Left ventricle myocardium inferior (tissue), 1 donor: ENCODE measurements around the gene CDKL1. TPM values are rescaled to one million over a fixed set of nuclear protein-coding genes. Genes with fewer than 3 reads are reported as not detected.
"Not testable (repeated sequence)": the region's sequence is repeated elsewhere in the genome, so short reads cannot be mapped to it uniquely, and the experiment has no call there.

Experiments used
- DNase-seq: peaks from one replicate; pipeline ENCODE4 v3.0.0-alpha.2; 2020
- H3K27ac ChIP-seq: fragments of 200-600 bp; replicated peaks from 2 replicates; pipeline ENCODE4 v1.8.0; 2021
- H3K27me3 ChIP-seq: fragments of 200-600 bp; 2 replicates; pipeline ENCODE4 v1.8.0; 2021; ENCODE audit warnings: low read depth
- H3K36me3 ChIP-seq: fragments of 200-600 bp; 2 replicates; pipeline ENCODE4 v1.8.0; 2021
- H3K4me1 ChIP-seq: fragments of 200-600 bp; 2 replicates; pipeline ENCODE4 v1.8.0; 2021
- H3K4me3 ChIP-seq: fragments of 200-600 bp; 2 replicates; pipeline ENCODE4 v1.8.0; 2021; ENCODE audit warnings: mild to moderate bottlenecking, moderate library complexity
- H3K9me3 ChIP-seq: fragments of 200-600 bp; replicated peaks from 2 replicates; pipeline ENCODE4 v1.8.0; 2021
- intact Hi-C: fragments of 100-400 bp; cut with micrococcal nuclease; formaldehyde crosslinking; loops from one replicate; pipeline ENCODE4 v1.11.0; 2022
- total RNA-seq: library from RNA; stranded (reverse); fragmentation: NEBNext Ultra II Directional; extraction: Animal tissue kit (Norgen Biotek cat#: 25700); gene quantifications from one replicate; pipeline ENCODE4 v1.2.1, GENCODE V29; 2021
- TF ChIP-seq, protein P1 (sequence below): fragments of 200-600 bp; IDR thresholded peaks from 2 replicates; pipeline ENCODE4 v1.8.0; 2021; ENCODE audit warnings: antibody characterized with exemption, mild to moderate bottlenecking, borderline replicate concordance
- donor health status: DM: no; HTN: yes; CAD: no; lungs with severe emphysema.

The CDKL1 gene
- total RNA-seq, 1 donor from 2014 or later: 1.3 TPM

DNA sequence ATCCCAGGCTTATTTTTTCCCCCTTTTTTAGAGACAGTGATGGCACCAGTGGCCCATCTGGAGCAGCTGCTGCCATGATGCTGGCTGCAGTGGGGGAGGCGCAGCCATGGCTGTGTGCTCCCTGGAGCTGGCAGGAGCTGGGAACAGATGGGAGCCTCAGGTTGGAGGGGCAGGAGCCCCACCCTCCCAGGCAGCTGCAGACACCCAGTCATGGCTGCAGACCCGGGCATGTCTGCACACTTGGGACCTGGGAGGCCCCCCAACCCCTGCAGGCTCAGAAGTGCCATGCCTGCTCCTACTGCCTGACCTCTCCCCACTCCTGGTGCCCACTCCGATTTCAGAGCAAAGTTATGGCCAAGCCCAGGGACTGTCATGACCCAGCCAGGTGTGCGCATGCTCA, 25.1 kb downstream of the CDKL1 start:
- Histone ChIP-seq H3K27ac (no peak overlapping the region), H3K9me3 (no peaks in the 10 kb centered on the region), H3K36me3 (no peaks in the 10 kb centered on the region), H3K4me1 (peaks cover 4% of the 10 kb centered on the region), H3K4me3 (no peak overlapping the region), H3K27me3 (no peaks in the 10 kb centered on the region)
- TF ChIP-seq, protein P1, sequence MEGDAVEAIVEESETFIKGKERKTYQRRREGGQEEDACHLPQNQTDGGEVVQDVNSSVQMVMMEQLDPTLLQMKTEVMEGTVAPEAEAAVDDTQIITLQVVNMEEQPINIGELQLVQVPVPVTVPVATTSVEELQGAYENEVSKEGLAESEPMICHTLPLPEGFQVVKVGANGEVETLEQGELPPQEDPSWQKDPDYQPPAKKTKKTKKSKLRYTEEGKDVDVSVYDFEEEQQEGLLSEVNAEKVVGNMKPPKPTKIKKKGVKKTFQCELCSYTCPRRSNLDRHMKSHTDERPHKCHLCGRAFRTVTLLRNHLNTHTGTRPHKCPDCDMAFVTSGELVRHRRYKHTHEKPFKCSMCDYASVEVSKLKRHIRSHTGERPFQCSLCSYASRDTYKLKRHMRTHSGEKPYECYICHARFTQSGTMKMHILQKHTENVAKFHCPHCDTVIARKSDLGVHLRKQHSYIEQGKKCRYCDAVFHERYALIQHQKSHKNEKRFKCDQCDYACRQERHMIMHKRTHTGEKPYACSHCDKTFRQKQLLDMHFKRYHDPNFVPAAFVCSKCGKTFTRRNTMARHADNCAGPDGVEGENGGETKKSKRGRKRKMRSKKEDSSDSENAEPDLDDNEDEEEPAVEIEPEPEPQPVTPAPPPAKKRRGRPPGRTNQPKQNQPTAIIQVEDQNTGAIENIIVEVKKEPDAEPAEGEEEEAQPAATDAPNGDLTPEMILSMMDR: no peak
- DNase-seq: no peak
- intact Hi-C loops: no loop called here

DNA sequence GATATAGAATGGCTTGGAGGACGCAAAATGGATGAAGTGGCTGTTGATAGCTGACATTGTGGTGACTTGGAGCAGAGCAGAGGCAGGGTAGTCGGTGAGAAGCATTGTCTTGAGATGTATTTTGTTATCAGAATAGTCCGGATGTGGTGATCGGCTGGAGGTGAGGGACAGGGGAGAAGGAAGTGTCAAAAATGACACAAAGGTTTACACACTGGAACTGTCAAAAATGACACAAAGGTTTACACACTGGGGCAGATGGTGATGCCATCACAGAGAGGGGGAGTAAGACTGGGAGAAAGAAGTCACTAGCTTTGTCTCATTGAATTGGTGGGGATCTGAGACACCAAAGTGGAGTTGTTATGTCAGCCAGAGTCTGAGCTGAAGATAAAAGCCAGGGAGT, 30.1 kb downstream of the CDKL1 start:
- Histone ChIP-seq H3K27ac (no peak overlapping the region), H3K4me1 (peaks cover 19% of the 10 kb centered on the region), H3K9me3 (no peaks in the 10 kb centered on the region), H3K4me3 (no peak overlapping the region), H3K27me3 (no peaks in the 10 kb centered on the region), H3K36me3 (no peaks in the 10 kb centered on the region)
- TF ChIP-seq, protein P1: no peak
- no peak for DNase-seq
- intact Hi-C loops: loop anchor here (5.0 kb wide), 1 partner anchor 46 kb away; no protein-coding TSS in a partner anchor

DNA sequence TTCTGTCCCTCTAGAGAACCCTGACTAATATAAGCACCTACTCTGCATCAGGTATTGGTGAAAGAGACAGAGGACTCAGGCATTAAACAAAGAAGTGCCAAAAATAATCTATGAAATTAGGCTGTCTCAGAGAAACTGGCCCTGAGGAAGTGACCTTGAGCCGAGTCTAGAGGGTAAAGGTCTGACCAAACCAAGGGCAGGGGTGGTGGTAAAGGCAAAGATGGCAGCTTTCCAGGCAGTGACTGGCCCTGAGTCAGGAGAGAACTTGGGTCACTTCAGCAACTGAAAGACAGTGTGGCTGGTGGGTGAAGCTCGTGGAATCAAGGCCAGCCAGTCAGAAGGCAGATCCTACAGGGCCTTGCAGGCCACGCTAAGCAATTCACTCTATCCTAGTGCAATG, 30.6 kb downstream of the CDKL1 start:
- intact Hi-C loops: loop anchor here (5.0 kb wide), 1 partner anchor 46 kb away; no protein-coding TSS in a partner anchor
- no peak overlapping the region for H3K4me3 ChIP-seq
- DNase-seq: no peak
- no peaks in the 10 kb centered on the region for H3K9me3 ChIP-seq
- no peaks in the 10 kb centered on the region for H3K36me3 ChIP-seq
- TF ChIP-seq, protein P1: no peak
- no peaks in the 10 kb centered on the region for H3K27me3 ChIP-seq
- H3K27ac ChIP-seq: no peak overlapping the region
- H3K4me1 ChIP-seq: peaks cover 19% of the 10 kb centered on the region

DNA sequence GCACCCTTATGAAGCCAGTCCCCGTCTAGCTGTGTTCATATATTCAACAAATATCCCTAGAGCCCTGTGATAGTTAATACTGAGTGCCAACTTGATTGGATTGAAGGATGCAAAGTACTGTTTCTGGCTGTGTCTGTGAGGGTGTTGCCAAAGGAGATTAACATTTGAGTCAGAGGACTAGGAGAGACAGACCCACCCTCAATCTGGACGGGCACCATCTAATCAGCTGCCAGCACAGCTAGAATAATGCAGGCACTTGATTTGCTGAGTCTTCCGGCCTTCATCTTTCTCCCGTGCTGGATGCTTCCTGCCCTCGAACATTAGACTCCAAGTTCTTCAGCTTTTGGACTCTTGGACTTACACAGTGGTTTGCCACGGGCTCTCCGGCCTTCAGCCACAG, 31.1 kb downstream of the CDKL1 start:
- intact Hi-C loops: loop anchor here (5.0 kb wide), 1 partner anchor 47 kb away; no protein-coding TSS in a partner anchor
- DNase-seq: not testable (repeated sequence)

DNA sequence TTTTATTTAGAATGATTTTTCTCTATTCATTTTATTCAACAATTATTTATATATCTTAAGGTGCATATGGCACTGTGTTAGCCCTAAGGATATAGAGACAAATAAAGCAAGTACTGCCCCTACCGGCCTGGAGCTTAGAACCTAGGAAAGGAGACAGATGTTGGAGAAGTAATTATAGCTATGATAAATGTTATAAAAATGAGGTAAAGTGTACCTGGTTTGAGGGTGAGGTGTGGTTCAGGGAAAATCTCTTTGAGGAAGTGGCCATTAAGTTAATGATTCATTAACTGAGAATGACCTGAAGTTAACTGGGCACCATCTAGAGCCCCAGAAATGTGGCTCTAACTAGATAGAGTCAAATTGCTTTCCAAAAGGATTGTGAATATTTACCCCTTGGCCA, 31.9 kb downstream of the CDKL1 start:
- intact Hi-C loops: loop anchor here (5.0 kb wide), 1 partner anchor 48 kb away; no protein-coding TSS in a partner anchor
- DNase-seq: no peak

More for the DNA sequence above, 31.1 kb downstream of the CDKL1 start:
- not testable (repeated sequence) for H3K27ac ChIP-seq, H3K36me3 ChIP-seq, H3K4me3 ChIP-seq, H3K27me3 ChIP-seq, H3K9me3 ChIP-seq
- peaks cover 19% of the 10 kb centered on the region for H3K4me1 ChIP-seq

DNA sequence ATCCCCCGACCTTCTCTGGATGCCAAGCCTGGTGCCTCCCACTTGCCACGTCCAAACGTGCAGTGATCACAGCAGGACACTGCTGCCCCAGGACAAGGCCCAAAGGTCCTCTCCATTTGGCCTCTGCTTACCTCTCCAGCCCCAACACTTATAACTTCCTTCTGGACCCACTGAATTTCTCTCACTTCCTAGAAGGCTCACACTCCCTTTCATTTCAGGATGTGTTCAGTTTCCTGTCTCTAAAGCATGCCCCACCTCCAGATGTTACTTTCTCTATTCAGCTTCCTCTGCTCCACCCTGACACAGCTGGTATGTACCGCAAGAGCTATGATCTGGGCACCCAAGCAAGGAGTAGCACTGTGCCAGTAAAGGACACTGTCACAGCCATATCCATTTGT, 33.0 kb downstream of the CDKL1 start:
- Histone ChIP-seq H3K27me3 (no peaks in the 10 kb centered on the region), H3K4me1 (peaks cover 19% of the 10 kb centered on the region), H3K9me3 (no peaks in the 10 kb centered on the region), H3K36me3 (no peaks in the 10 kb centered on the region), H3K4me3 (peak overlapping the region; percentile 45), H3K27ac (peak overlapping the region; percentile 76)
- intact Hi-C loops: no loop called here
- TF ChIP-seq, protein P1: no peak
- DNase-seq: no peak

More for the DNA sequence above, 31.9 kb downstream of the CDKL1 start:
- Histone ChIP-seq H3K4me1 (peaks cover 19% of the 10 kb centered on the region), H3K4me3 (no peak overlapping the region), H3K27me3 (no peaks in the 10 kb centered on the region), H3K27ac (no peak overlapping the region), H3K36me3 (no peaks in the 10 kb centered on the region), H3K9me3 (no peaks in the 10 kb centered on the region)
- TF ChIP-seq, protein P1: no peak
